ENCODE data around the gene PIK3R4. TPM values are rescaled to one million over a fixed set of nuclear protein-coding genes. Genes with fewer than 3 reads are reported as not detected.
A peak's percentile ranks its signal among the peaks of the same experiment; 100 is the strongest.

PIK3R4 gene
- total RNA-seq, 1 experiment from 2014 or later = 31.9 TPM

GRCh38 chr3:130700541-130700940, 46.1 kb downstream of the PIK3R4 start:
- POLR2A ChIA-PET (ENCODE audit: low non-redundant PET) = no interaction called here
- intact Hi-C loops (cut with micrococcal nuclease; ENCODE audit: unreplicated experiment) = no loop called here
- Histone ChIP-seq H3K27ac (ENCODE audit: low read depth, low read length, poor library complexity, severe bottlenecking) (no peak overlapping the region), H3K27me3 (replicated peaks; ENCODE audit: insufficient read depth, low read depth, low read length, poor library complexity) (no peaks in the 10 kb centered on the region), H3K4me1 (ENCODE audit: insufficient read depth, low read length, poor library complexity, severe bottlenecking) (no peaks in the 10 kb centered on the region), H3K36me3 (ENCODE audit: insufficient read depth, low read length, poor library complexity, severe bottlenecking) (peaks cover 17% of the 10 kb centered on the region), H3K9me3 (ENCODE audit: low read depth, low read length, poor library complexity, severe bottlenecking) (no peaks in the 10 kb centered on the region), H3K4me3 (ENCODE audit: low read depth, low read length, poor library complexity, severe bottlenecking) (no peak overlapping the region)
- CTCF ChIA-PET = no interaction called here
- TF ChIP-seq EZH2 (IDR thresholded peaks at IDR 0.05; ENCODE audit: borderline replicate concordance, low read depth, low read length, poor library complexity, severe bottlenecking) (no peak), CTCF (conservative IDR thresholded peaks at IDR 0.05; ENCODE audit: low read depth, low read length) (no peak)
- peak; percentile 3 for DNase-seq (ENCODE audit: low spot score)
- BruUV-seq (replicated peaks) = no TSS peak

DNA sequence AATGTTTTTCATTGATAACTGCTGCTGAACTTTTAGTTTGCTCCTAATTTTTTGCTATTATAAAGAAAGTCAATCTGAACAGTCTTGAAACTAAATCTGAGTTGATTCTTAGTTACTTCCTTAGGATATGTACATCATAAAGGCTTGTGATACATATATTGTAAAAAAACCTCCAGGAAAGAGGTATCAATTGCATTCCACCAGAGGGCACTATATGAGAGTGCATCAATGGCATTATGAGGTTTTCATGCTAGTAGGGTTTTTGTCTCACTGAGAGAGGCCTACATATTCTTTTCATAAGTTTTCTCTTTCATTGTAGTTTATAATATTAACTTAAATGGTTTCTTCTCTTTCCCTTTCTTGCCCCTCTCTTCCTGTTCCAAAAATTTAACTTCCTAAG, 46.9 kb downstream of the PIK3R4 start:
- H3K27ac ChIP-seq (ENCODE audit: low read depth, low read length, poor library complexity, severe bottlenecking) = no peak overlapping the region

DNA sequence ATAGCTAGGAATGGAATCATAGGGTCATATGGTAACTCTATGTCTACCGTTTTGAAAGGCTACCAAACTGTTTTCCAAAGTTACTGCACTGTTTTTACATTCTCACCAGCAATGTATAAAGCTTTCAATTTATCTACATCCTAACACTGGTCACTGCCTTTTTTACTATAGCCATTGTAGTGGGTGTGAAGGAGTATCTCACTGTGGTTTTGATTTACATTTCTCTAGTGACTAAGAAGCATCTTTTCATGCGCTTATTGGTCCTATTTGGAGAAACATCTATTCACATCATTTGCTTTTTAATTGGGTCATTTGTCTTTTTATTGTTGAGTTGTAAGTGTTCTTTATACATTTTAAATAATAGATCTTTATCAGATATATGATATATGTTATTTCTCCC, 53.3 kb downstream of the PIK3R4 start:
- no TSS peak for BruUV-seq (replicated peaks)
- Histone ChIP-seq H3K9me3 (ENCODE audit: low read depth, low read length, poor library complexity, severe bottlenecking) (no peaks in the 10 kb centered on the region), H3K27ac (ENCODE audit: low read depth, low read length, poor library complexity, severe bottlenecking) (no peak overlapping the region), H3K4me3 (ENCODE audit: low read depth, low read length, poor library complexity, severe bottlenecking) (no peak overlapping the region), H3K36me3 (ENCODE audit: insufficient read depth, low read length, poor library complexity, severe bottlenecking) (peaks cover 16% of the 10 kb centered on the region), H3K4me1 (ENCODE audit: insufficient read depth, low read length, poor library complexity, severe bottlenecking) (no peaks in the 10 kb centered on the region), H3K27me3 (replicated peaks; ENCODE audit: insufficient read depth, low read depth, low read length, poor library complexity) (no peaks in the 10 kb centered on the region)
- POLR2A ChIA-PET (ENCODE audit: low non-redundant PET) = no interaction called here
- no peak for DNase-seq (ENCODE audit: low spot score)
- CTCF ChIA-PET = no interaction called here
- intact Hi-C loops (cut with micrococcal nuclease; ENCODE audit: unreplicated experiment) = no loop called here
- TF ChIP-seq CTCF (conservative IDR thresholded peaks at IDR 0.05; ENCODE audit: low read depth, low read length) = no peak

More for the DNA sequence above, 46.9 kb downstream of the PIK3R4 start:
- H3K4me3 ChIP-seq (ENCODE audit: low read depth, low read length, poor library complexity, severe bottlenecking) = no peak overlapping the region
- ChIA-PET CTCF (no interaction called here), POLR2A (ENCODE audit: low non-redundant PET) (no interaction called here)
- TF ChIP-seq CTCF (conservative IDR thresholded peaks at IDR 0.05; ENCODE audit: low read depth, low read length) = peak; percentile 57
- TF ChIP-seq EZH2 (IDR thresholded peaks at IDR 0.05; ENCODE audit: borderline replicate concordance, low read depth, low read length, poor library complexity, severe bottlenecking) = no peak
- no TSS peak for BruUV-seq (replicated peaks)
- no peaks in the 10 kb centered on the region for H3K9me3 ChIP-seq (ENCODE audit: low read depth, low read length, poor library complexity, severe bottlenecking)
- H3K4me1 ChIP-seq (ENCODE audit: insufficient read depth, low read length, poor library complexity, severe bottlenecking) = no peaks in the 10 kb centered on the region
- peak; percentile 39 for DNase-seq (ENCODE audit: low spot score)
- no peaks in the 10 kb centered on the region for H3K27me3 ChIP-seq (replicated peaks; ENCODE audit: insufficient read depth, low read depth, low read length, poor library complexity)
- intact Hi-C loops (cut with micrococcal nuclease; ENCODE audit: unreplicated experiment) = no loop called here
- peaks cover 22% of the 10 kb centered on the region for H3K36me3 ChIP-seq (ENCODE audit: insufficient read depth, low read length, poor library complexity, severe bottlenecking)
